Mucosa of stomach (tissue), 1 donor: ENCODE data around the gene UTRN.
A peak's percentile ranks its signal among the peaks of the same experiment; 100 is the strongest.

Experiments
- H3K27me3 ChIP-seq: one replicate; pipeline ENCODE4 v1.7.0; 2013; ENCODE audit warnings: mild to moderate bottlenecking, low read length; ENCODE audit not compliant: control insufficient read depth, insufficient read depth
- H3K36me3 ChIP-seq: one replicate; pipeline ENCODE4 v1.7.0; 2013; ENCODE audit warnings: low read length; ENCODE audit not compliant: control insufficient read depth, insufficient read depth
- H3K4me1 ChIP-seq: one replicate; pipeline ENCODE4 v1.7.0; 2013; ENCODE audit warnings: mild to moderate bottlenecking, low read length; ENCODE audit not compliant: control insufficient read depth, insufficient read depth
- H3K4me3 ChIP-seq: one replicate; pipeline ENCODE4 v1.7.0; 2013; ENCODE audit warnings: low read length
- H3K9ac ChIP-seq: one replicate; pipeline ENCODE4 v1.7.0; 2013; ENCODE audit warnings: mild to moderate bottlenecking, low read length, moderate library complexity
- H3K9me3 ChIP-seq: one replicate; pipeline ENCODE4 v1.7.0; 2013; ENCODE audit warnings: mild to moderate bottlenecking, low read length, moderate library complexity; ENCODE audit not compliant: control insufficient read depth
- donor health status: Pancreatic carcinoma.

UTRN gene

DNA sequence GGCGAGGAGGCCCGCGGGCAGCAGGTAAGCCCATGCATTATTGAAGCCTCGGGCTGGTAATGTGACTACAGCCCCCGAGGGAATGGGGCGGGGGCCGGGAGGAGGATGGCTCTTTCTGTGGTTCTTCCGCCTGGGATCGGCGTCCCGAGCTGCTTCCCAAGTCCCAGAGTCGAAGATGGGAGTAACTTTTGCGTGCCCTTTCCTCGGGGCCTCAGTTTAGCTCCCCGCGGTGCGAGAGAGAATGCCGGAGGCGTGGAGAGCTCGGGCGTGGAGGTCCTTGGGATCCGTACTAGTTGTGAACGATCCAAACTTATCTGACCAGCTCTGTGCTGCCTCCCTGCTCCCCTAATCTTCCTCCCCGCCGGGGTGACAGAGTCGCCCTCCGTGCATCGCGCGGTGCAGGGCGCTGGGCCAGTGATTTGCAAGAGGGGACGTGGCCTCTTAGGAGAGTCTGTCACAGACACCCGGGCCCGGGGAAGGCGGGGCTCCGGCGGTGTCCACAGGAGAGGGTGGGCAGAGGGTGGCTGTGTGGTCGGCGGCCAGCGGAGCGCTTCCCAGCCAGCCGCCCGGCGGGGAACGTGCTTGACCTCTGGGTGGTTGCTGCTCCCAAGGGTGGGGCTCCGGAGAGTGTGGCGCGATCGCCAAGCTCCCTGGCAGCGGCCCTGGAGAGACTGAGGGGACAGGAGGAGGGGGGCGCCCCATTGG lies 815 bp downstream of the UTRN start:
- H3K4me3 ChIP-seq = peak overlapping the region; percentile 39
- H3K27me3 ChIP-seq = no peaks in the 10 kb centered on the region
- no peaks in the 10 kb centered on the region for H3K36me3 ChIP-seq
- no peaks in the 10 kb centered on the region for H3K4me1 ChIP-seq
- peak overlapping the region; percentile 84 for H3K9ac ChIP-seq
- H3K9me3 ChIP-seq = no peaks in the 10 kb centered on the region

DNA sequence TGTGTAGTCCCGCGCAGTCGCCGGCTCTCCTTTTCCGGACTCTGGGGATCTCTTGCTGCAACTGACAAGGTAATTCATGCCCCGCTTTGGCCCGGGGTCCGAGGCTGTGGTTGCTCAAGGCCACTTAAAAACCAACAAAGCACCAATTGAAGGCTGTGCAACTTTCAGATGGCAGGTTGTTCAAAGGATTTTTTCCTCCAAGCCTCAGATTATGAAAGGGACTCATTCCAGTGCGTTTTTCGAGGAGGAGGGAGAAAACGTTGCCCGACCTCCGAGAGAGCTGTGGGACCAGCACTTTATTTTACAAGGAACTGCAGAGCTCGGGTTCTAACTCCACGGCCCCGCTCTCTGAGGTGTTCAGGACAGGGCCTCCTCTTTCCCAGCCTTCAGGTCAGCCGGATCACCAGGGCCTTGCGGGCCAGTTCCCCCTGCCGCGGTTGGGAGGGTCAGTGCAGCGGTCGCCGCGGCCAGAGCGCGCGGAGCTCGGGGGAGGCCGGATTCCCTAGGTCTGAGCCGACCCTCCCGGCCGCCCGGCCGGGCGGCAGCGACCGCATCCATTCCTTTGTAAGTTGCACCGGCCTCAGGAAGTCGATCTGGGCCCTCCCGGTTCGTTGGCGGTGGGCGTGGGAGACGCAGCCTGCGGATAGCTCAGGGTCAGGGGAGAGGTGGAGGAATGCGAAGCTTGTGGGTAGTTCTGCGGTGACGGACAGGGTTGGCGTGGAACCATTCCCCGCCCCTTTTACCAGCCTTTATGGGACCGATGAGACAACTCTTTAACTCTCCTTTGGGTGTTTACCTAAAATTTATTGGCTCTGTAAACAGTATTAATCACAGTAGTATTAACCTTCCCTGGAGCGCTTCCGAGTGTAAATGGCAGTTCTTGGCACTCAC lies 1.6 kb downstream of the UTRN start:
- H3K36me3 ChIP-seq = no peaks in the 10 kb centered on the region
- H3K9ac ChIP-seq = peak overlapping the region; percentile 84
- H3K27me3 ChIP-seq = no peaks in the 10 kb centered on the region
- no peaks in the 10 kb centered on the region for H3K9me3 ChIP-seq
- H3K4me3 ChIP-seq = peak overlapping the region; percentile 39
- H3K4me1 ChIP-seq = no peaks in the 10 kb centered on the region

DNA sequence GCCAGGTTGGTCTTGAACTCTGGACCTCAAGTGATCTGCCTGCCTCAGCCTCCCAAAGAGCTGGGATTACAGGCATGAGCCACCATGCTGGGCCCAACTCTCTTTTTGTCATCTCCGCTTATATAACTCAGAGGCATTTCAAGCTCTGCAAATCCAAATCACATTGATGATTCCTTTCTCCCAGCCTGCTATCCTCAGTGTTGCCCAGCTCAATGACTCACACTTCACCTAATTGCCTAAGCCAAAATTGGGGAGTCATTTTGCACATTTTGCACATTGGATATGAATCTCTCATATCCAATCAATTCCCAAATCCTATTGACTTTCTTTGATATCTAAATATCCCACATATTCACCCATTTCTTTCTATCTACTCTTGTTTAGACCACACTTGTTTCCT lies 3.9 kb downstream of the UTRN start:
- Histone ChIP-seq H3K9me3 (no peaks in the 10 kb centered on the region), H3K9ac (no peak overlapping the region), H3K4me3 (no peak overlapping the region), H3K27me3 (no peaks in the 10 kb centered on the region), H3K4me1 (no peaks in the 10 kb centered on the region), H3K36me3 (no peaks in the 10 kb centered on the region)

DNA sequence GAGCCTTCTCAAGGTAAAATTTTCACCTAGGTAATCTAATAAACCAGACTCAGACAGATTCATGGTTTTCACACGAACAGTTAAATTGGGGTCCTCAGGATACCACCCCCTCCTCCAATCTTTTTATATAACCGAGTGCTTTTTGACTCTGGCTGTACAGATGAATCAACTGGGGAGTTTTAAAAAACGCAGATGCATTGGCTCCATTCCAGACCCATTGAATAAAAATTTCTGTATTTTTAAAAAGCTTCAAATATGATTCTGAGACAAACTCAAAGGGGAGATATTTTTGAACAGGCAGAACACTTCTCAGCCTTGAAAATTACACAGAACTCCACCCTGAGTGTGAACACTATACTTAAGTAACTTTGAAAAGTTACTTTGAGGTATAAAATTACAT lies 7.2 kb downstream of the UTRN start:
- Histone ChIP-seq H3K27me3 (no peaks in the 10 kb centered on the region), H3K4me3 (no peak overlapping the region), H3K9me3 (no peaks in the 10 kb centered on the region), H3K9ac (no peak overlapping the region), H3K36me3 (no peaks in the 10 kb centered on the region), H3K4me1 (peaks cover 11% of the 10 kb centered on the region)

DNA sequence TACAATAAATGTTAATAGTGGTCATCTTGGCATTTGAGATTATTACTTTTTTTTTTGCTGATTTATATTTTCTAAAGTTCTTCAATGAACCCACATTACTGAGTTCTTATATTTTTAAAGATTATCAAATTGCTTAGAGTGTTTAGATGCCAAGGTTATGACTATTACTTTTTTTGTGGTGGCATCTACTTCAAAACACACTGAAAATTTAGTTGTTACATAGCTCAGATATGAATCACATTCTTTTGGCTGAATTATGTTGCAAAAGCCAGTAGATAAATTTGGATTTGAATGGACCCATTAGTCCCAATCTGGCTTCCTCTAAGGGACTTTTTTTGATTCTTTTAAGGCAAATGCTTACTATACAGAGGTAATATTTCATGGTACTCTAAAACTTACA lies 8.9 kb downstream of the UTRN start:
- H3K4me1 ChIP-seq = peaks cover 18% of the 10 kb centered on the region

DNA sequence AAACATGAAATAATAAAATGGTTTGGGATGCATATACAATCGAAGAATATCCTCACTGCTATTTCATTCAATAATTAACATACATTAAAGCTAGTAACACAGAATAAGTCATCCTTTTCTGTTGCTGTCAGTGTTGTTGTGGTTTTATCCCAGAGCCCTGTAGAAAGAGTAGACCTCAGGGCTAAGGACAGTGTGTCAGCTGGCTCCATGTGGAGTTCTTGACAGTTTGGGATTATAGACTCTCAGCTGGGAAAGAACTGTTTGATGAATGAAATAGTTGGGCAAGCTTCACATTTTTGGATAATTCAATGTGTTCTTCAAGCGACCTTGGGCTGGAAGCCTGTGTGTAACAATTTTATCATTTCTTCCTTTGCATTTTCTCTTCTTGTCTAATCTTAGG lies 10.1 kb downstream of the UTRN start:
- Histone ChIP-seq H3K4me1 (peaks cover 18% of the 10 kb centered on the region), H3K9ac (no peak overlapping the region)

More for the DNA sequence above, 8.9 kb downstream of the UTRN start:
- Histone ChIP-seq H3K9ac (no peak overlapping the region), H3K36me3 (no peaks in the 10 kb centered on the region), H3K9me3 (no peaks in the 10 kb centered on the region), H3K27me3 (no peaks in the 10 kb centered on the region), H3K4me3 (no peak overlapping the region)

DNA sequence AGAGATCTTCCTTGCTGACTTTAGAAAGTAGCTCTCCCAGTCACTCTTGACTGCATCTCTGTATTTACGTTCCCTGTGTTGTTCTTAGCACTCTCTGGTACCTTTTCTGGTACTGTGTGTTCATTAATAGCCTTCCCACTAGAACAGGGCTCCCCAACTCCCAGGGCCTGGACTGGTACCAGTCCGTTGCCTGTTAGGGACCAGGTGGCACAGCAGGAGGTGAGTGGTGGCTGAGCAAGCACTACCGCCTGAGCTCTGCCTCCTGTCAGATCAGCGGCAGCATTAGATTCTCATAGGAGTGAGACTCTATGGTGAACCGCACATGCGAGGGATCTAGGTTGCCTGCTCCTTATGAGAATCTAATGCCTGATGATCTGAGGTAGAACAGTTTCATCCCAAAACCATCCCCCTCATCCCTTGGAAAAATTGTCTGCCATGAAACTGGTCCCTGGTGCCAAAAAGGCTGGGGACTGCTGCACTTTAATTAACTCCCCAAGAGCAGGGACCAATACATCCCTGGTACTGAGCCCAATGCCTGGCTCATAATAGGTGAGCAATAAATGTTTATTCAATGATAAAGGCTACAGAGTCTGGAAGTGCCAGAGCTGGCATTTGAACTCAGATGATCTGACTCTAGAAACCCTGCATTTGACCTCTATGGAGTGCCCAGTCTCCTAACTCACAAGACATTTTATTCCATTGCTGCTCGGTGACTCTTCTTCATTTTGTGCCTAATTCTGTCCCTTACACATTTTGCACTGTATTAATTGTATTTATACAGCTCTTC lies 11.0 kb downstream of the UTRN start:
- no peaks in the 10 kb centered on the region for H3K36me3 ChIP-seq

More for the DNA sequence above, 10.1 kb downstream of the UTRN start:
- Histone ChIP-seq H3K27me3 (no peaks in the 10 kb centered on the region), H3K9me3 (no peaks in the 10 kb centered on the region), H3K36me3 (no peaks in the 10 kb centered on the region), H3K4me3 (no peak overlapping the region)

DNA sequence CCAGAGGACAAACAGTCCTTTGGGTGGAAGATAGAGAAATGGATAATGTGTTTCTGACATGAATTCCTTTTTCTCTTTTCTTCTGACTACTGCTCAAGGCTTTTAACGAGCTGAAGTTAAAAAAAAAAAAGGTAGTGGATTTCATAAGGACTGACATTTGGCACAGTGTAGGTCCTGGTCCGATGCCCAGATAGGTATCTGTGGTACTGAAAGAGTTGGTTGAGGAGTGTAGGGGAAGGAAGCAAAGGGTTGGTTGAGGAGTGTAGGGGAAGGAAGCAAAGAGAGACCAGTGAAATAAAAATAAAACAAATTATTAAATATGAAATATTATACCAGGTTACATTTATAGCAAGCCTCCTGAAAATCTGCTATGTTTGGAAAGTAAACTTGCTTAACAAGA lies 11.8 kb downstream of the UTRN start:
- no peak overlapping the region for H3K9ac ChIP-seq

More for the DNA sequence above, 11.0 kb downstream of the UTRN start:
- no peaks in the 10 kb centered on the region for H3K27me3 ChIP-seq
- H3K9ac ChIP-seq = no peak overlapping the region
- no peak overlapping the region for H3K4me3 ChIP-seq
- H3K4me1 ChIP-seq = peaks cover 18% of the 10 kb centered on the region
- H3K9me3 ChIP-seq = no peaks in the 10 kb centered on the region

DNA sequence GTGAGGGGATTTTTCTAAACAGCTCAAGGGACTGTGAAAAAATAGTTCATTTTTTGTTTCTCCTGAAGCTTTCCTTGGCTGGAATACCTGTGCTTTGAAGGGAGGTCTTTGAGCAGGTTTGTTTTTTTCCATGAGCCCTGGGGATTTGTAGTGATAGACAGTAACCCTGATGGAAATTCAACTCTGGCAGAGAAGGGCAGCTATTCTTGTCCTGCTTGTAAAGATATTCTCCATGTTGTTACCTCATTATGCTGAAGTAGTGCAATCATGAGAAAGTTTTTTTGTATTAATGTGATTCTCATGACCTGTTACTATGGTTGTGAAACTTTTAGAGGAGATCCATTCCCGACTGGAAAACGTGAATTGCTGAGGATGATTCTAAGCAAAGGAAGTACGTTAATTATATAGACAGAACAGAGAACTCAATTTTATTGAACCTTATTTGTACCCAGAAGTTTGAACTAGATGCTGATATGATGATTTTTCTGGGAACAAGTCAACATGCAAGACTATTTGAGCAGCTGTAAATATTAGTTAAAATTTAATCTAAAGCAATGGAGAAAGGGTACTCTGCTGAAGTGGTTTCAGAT lies 12.5 kb downstream of the UTRN start:
- Histone ChIP-seq H3K36me3 (no peaks in the 10 kb centered on the region), H3K4me1 (peaks cover 18% of the 10 kb centered on the region), H3K27me3 (no peaks in the 10 kb centered on the region), H3K9ac (no peak overlapping the region), H3K4me3 (no peak overlapping the region), H3K9me3 (no peaks in the 10 kb centered on the region)

More for the DNA sequence above, 11.8 kb downstream of the UTRN start:
- Histone ChIP-seq H3K4me1 (peaks cover 18% of the 10 kb centered on the region), H3K36me3 (no peaks in the 10 kb centered on the region), H3K4me3 (no peak overlapping the region), H3K9me3 (no peaks in the 10 kb centered on the region), H3K27me3 (no peaks in the 10 kb centered on the region)

DNA sequence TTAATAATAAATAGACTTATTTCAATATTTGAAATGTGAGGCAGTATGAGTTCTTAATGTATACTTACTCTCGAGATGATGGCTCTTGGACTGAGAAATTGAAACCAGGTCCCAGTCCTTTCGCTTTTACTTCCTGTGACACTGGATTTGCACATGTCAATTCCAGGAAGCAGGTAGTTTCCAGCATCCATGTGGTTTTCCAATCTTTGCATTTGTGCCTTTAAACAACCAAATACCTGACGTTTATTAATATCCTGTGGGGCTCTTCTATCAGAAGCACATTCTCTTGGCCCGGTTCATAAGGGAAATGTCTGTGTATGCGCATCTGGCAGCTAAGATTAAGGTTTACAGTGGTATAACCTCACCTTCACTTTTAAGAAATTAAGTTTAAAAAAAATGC lies 13.1 kb downstream of the UTRN start:
- Histone ChIP-seq H3K9me3 (no peaks in the 10 kb centered on the region), H3K36me3 (no peaks in the 10 kb centered on the region), H3K4me3 (no peak overlapping the region), H3K27me3 (no peaks in the 10 kb centered on the region), H3K4me1 (peaks cover 18% of the 10 kb centered on the region), H3K9ac (no peak overlapping the region)

DNA sequence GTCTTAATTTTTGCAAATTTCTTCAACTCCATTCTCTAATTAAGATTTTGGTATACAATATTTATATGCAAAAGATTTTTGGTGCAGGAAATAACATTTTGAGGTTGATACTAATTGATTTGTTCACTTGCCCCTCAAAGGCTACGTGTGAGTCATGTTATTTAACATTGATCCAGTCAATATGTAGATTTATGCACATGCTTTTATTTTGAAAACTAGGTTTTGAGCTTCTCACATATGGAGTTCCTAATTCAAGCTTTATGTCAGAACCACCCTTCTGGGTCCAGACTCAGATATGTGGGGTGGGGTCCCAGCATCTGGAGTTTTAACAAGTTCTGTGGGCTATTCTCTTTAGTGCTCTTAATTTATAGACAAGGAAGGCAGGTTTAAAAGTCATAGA lies 13.8 kb downstream of the UTRN start:
- Histone ChIP-seq H3K4me1 (peaks cover 18% of the 10 kb centered on the region), H3K36me3 (no peaks in the 10 kb centered on the region), H3K4me3 (no peak overlapping the region), H3K9ac (no peak overlapping the region), H3K27me3 (no peaks in the 10 kb centered on the region), H3K9me3 (no peaks in the 10 kb centered on the region)
